ENCODE measurements around the gene NRAS.

NRAS gene

GRCh38 chr1:114735479-114735878 is 18.9 kb upstream of the NRAS start:
- Histone ChIP-seq H3K4me2 (ENCODE audit: insufficient read depth, low read length) (no peak overlapping the region), H3K36me3 (ENCODE audit: insufficient read depth, low read length) (peaks cover 98% of the 10 kb centered on the region), H3K9ac (ENCODE audit: low read depth, low read length) (no peak overlapping the region), H2AFZ (ENCODE audit: low read depth, low read length) (no peak overlapping the region), H3K4me1 (ENCODE audit: insufficient read depth, low read length) (no peaks in the 10 kb centered on the region), H3K9me3 (ENCODE audit: insufficient read depth, low read length, severe bottlenecking) (no peaks in the 10 kb centered on the region), H3K79me2 (ENCODE audit: insufficient read depth, low read length) (peaks cover 65% of the 10 kb centered on the region), H3K27me3 (ENCODE audit: insufficient read depth, low read length, poor library complexity) (no peaks in the 10 kb centered on the region), H3K27ac (ENCODE audit: low read length) (no peak overlapping the region), H4K20me1 (ENCODE audit: insufficient read depth, low read length) (peaks cover 39% of the 10 kb centered on the region), H3K4me3 (ENCODE audit: low read depth in 1 of 2, low read length in 2 of 2) (no peak overlapping the region)
- no peak for DNase-seq
- no peak for TF ChIP-seq EZH2 (IDR thresholded peaks at IDR 0.05; ENCODE audit: borderline replicate concordance, low read depth, low read length, severe bottlenecking)
- no peak for ATAC-seq (ENCODE audit: insufficient read depth, low read depth)

- no peaks in the 10 kb centered on the region for H3K27me3 ChIP-seq (ENCODE audit: insufficient read depth, low read length, poor library complexity)
- TF ChIP-seq CTCF (IDR thresholded peaks at IDR 0.05; ENCODE audit: borderline replicate concordance, extremely low read depth, low read length, poor library complexity, severe bottlenecking) (no peak), EZH2 (IDR thresholded peaks at IDR 0.05; ENCODE audit: borderline replicate concordance, low read depth, low read length, severe bottlenecking) (no peak)
- H3K9ac ChIP-seq (ENCODE audit: low read depth, low read length), result no peak overlapping the region
- no peaks in the 10 kb centered on the region for H3K9me3 ChIP-seq (ENCODE audit: insufficient read depth, low read length, severe bottlenecking)
- no peak overlapping the region for H3K4me3 ChIP-seq (ENCODE audit: low read depth in 1 of 2, low read length in 2 of 2)
- peaks cover 99% of the 10 kb centered on the region for H3K36me3 ChIP-seq (ENCODE audit: insufficient read depth, low read length)
- no peak overlapping the region for H3K4me2 ChIP-seq (ENCODE audit: insufficient read depth, low read length)
- H3K4me1 ChIP-seq (ENCODE audit: insufficient read depth, low read length), result no peaks in the 10 kb centered on the region
- H4K20me1 ChIP-seq (ENCODE audit: insufficient read depth, low read length), result peaks cover 9% of the 10 kb centered on the region; the same call in 1 of the 2 replicates
- H3K79me2 ChIP-seq (ENCODE audit: insufficient read depth, low read length), result peaks cover 40% of the 10 kb centered on the region
- ATAC-seq (ENCODE audit: insufficient read depth, low read depth) (no peak), DNase-seq (no peak)
- no peak overlapping the region for H2AFZ ChIP-seq (ENCODE audit: low read depth, low read length)
- no peak overlapping the region for H3K27ac ChIP-seq (ENCODE audit: low read length)
Observed at GRCh38 chr1:114729782-114730181, 13.2 kb upstream of the NRAS start.

GRCh38 chr1:114728553-114728952 is 12.0 kb upstream of the NRAS start:
- Histone ChIP-seq H3K79me2 (ENCODE audit: insufficient read depth, low read length) (peaks cover 38% of the 10 kb centered on the region), H3K4me2 (ENCODE audit: insufficient read depth, low read length) (no peak overlapping the region), H3K4me1 (ENCODE audit: insufficient read depth, low read length) (no peaks in the 10 kb centered on the region), H3K36me3 (ENCODE audit: insufficient read depth, low read length) (peaks cover 99% of the 10 kb centered on the region), H3K27ac (ENCODE audit: low read length) (no peak overlapping the region), H2AFZ (ENCODE audit: low read depth, low read length) (no peak overlapping the region), H4K20me1 (ENCODE audit: insufficient read depth, low read length) (peaks cover 9% of the 10 kb centered on the region; the same call in 1 of the 2 replicates), H3K9ac (ENCODE audit: low read depth, low read length) (no peak overlapping the region), H3K4me3 (ENCODE audit: low read depth in 1 of 2, low read length in 2 of 2) (no peak overlapping the region), H3K27me3 (ENCODE audit: insufficient read depth, low read length, poor library complexity) (no peaks in the 10 kb centered on the region), H3K9me3 (ENCODE audit: insufficient read depth, low read length, severe bottlenecking) (no peaks in the 10 kb centered on the region)
- ATAC-seq (ENCODE audit: insufficient read depth, low read depth), result no peak
- no peak for DNase-seq
- TF ChIP-seq EZH2 (IDR thresholded peaks at IDR 0.05; ENCODE audit: borderline replicate concordance, low read depth, low read length, severe bottlenecking) (no peak), CTCF (IDR thresholded peaks at IDR 0.05; ENCODE audit: borderline replicate concordance, extremely low read depth, low read length, poor library complexity, severe bottlenecking) (no peak)

- TF ChIP-seq CTCF (IDR thresholded peaks at IDR 0.05; ENCODE audit: borderline replicate concordance, extremely low read depth, low read length, poor library complexity, severe bottlenecking) (no peak), EZH2 (IDR thresholded peaks at IDR 0.05; ENCODE audit: borderline replicate concordance, low read depth, low read length, severe bottlenecking) (no peak)
- Histone ChIP-seq H3K36me3 (ENCODE audit: insufficient read depth, low read length) (peaks cover 97% of the 10 kb centered on the region), H3K4me2 (ENCODE audit: insufficient read depth, low read length) (no peak overlapping the region), H3K79me2 (ENCODE audit: insufficient read depth, low read length) (peaks cover 22% of the 10 kb centered on the region; the same call in 1 of the 2 replicates), H3K27ac (ENCODE audit: low read length) (no peak overlapping the region), H3K4me3 (ENCODE audit: low read depth in 1 of 2, low read length in 2 of 2) (no peak overlapping the region), H3K9me3 (ENCODE audit: insufficient read depth, low read length, severe bottlenecking) (no peaks in the 10 kb centered on the region), H3K4me1 (ENCODE audit: insufficient read depth, low read length) (no peaks in the 10 kb centered on the region), H3K27me3 (ENCODE audit: insufficient read depth, low read length, poor library complexity) (no peaks in the 10 kb centered on the region), H3K9ac (ENCODE audit: low read depth, low read length) (no peak overlapping the region), H4K20me1 (ENCODE audit: insufficient read depth, low read length) (peaks cover 12% of the 10 kb centered on the region; the same call in 1 of the 2 replicates), H2AFZ (ENCODE audit: low read depth, low read length) (no peak overlapping the region)
- no peak for DNase-seq
- ATAC-seq (ENCODE audit: insufficient read depth, low read depth), result no peak
Observed at GRCh38 chr1:114725230-114725629, 8.7 kb upstream of the NRAS start.

All from DND-41 (cell line).